Uterus (tissue), 2 donors: Measurements from ENCODE around the gene MIA2.

Source experiments
- POLR2A ChIP-seq, 2 donors: fragments of 450-650 bp; IDR thresholded peaks; one replicate each; pipeline ENCODE4 v1.6.1; 2016; ENCODE audit warnings: antibody characterized with exemption in 2 of 2, mild to moderate bottlenecking in 1 of 2, moderate library complexity in 1 of 2
- TF ChIP-seq, protein P1 (sequence below), 4 experiments: fragments of 200-600 bp in 2 of 4; fragments of 450-650 bp in 2 of 4; sonication (generic) in 2 of 4; IDR thresholded peaks; one replicate each; pipeline ENCODE4 v1.5.1; 2016 to 2019; ENCODE audit warnings: antibody characterized with exemption in 4 of 4, mild to moderate bottlenecking in 2 of 4, moderate library complexity in 1 of 4

DNA sequence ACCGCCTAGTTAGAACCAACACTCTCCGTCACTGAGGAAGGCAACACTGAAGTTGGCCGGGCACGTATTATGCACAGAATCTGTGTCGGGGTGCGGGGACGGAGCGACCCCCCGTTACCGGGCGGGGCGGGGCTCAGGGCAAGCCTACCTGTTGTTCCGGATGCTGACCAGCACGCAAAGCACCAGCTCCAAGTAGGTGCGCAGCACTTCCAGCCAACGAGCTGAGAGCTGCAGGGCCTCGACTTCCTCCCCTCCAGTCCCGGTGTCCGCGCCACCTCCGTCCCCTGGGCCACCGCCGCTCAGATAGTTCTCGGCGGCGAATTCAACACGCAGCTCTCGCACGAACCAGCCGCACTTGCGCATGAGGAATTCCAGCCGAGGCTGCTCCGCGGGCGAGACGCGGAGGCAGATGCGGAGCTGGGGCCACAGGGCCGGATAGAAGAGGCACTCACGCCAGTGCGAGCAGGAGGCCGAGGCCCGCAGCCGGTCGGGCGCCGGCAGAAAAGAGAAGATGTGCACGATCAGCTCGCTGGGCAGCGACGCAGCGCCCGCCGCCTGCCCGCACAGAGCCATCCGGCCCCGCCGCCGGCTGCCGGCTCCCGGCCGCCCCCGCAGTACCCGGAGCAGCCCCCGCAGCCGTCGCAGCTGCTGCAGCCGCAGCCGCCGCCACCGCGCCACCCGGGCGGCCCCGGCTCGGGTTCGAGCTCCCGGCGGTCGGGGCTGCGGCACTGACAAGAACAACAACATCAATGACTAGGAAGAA is 197.9 kb downstream of the MIA2 start:
- TF ChIP-seq, protein P1, sequence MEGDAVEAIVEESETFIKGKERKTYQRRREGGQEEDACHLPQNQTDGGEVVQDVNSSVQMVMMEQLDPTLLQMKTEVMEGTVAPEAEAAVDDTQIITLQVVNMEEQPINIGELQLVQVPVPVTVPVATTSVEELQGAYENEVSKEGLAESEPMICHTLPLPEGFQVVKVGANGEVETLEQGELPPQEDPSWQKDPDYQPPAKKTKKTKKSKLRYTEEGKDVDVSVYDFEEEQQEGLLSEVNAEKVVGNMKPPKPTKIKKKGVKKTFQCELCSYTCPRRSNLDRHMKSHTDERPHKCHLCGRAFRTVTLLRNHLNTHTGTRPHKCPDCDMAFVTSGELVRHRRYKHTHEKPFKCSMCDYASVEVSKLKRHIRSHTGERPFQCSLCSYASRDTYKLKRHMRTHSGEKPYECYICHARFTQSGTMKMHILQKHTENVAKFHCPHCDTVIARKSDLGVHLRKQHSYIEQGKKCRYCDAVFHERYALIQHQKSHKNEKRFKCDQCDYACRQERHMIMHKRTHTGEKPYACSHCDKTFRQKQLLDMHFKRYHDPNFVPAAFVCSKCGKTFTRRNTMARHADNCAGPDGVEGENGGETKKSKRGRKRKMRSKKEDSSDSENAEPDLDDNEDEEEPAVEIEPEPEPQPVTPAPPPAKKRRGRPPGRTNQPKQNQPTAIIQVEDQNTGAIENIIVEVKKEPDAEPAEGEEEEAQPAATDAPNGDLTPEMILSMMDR (IDR thresholded peaks at IDR 0.05), result no peak
- peak; percentile 81 to 83 for TF ChIP-seq POLR2A (IDR thresholded peaks at IDR 0.05)
